Activated CD4-positive, CD25-positive, alpha-beta regulatory T cell treated with anti-CD3 and anti-CD28 coated beads, Interleukin-2, amount 50 U/mL, for 16 hours (primary cell): ENCODE measurements around the gene SNX22.

Source experiments
- DNase-seq: peaks from one replicate; pipeline ENCODE4 v3.0.0-alpha.2; 2020; ENCODE audit warnings: low read depth, low spot score

The SNX22 gene

GRCh38 chr15:64156652-64157331 lies 5.3 kb downstream of the SNX22 start:
- no peak for DNase-seq

DNA sequence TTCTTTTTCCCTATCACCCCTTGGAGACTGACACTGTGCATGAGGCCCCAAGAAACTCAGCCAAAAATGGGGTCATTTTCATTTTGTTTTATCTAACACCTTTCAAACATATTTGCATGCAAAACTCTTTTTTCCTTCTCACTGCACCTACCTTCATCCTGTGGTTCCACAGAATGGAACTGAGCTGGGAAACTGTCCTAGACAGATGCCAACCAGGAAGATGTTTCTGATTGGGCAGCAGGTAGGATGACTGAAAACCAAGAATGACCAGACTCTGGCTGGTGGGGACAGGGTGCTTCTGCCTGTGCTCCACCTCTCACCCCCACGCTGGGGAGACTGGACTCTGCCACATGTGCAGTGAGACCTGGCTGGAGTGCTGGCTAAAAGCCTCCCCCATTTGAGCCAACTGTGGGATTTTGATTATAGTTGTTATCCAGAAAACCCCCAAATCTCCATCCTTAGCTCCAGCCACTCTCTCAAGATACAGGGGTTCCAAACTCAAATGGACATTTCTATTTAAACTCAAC lies 6.1 kb downstream of the SNX22 start:
- no peak for DNase-seq

DNA sequence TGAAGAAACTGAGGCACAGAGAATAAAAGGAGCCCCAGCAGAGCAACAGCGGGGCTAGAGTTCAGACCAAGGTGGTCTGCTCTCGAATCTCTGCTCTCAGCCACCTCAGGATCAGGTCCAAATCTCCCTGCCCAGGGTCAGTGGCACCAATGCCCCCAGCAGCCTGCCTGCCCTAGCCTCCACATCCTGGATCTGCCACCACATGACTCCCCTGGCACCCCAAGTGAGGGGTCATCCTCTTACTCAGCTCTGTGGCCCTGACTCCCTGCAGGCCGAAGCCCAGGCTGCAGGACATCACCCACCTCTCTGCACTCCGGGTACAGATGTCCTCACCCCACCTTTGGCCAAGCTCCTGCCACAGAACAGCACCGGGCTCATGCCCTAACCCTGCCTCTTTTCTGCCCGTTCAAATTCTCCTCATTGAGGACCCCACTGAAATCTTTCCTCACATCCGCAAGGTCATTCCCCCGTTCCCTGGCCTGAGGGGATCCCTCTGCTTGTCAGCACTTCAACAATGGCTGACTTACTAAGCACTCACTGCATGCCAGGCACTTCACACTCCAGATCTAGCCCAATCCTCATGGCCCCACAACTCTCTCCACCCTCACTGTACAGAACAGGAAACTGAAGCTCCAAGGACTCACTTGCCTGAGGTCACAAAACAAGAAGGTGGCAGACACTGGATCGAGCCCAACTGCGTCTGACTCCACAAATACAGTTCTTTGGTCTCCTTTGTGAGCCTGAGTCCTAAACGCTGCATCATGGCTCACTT lies 7.0 kb downstream of the SNX22 start:
- no peak for DNase-seq

DNA sequence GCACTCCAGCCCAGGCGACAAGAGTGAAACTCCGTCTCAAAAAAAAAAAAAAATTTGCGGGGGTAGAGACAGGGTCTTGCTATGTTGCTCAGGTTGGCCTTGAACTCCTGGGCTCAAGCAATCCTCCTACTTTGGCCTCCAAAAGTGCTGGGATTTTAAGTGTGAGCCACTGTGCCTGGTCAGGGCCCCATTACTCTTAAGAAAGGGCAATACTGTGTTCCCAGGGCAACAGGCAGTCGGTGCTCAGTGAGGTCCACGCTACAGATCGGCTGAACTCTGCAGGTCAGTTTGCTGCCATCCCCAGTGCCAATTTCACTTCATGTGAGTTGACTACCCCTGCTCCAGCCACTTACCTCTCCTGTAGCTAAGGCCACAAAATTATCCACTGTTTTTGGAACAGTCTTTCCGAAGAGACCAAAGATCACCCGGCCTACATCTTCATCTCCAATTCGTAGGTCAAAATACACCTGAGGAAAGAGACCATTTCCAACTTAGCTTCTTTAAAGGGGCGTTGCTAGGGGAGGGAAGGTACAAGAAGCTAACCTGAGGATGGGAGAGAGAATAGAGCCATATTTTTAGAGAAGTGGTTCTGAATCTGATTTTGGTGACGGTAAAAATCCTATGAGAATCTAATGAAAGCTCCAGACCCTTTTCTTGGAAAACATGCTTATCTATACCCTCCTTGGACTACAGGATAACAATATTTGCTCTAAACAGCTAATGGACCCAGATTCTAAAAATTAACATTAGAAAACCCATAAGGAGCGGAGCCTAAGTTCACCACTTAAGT lies 10.4 kb downstream of the SNX22 start:
- no peak for DNase-seq

DNA sequence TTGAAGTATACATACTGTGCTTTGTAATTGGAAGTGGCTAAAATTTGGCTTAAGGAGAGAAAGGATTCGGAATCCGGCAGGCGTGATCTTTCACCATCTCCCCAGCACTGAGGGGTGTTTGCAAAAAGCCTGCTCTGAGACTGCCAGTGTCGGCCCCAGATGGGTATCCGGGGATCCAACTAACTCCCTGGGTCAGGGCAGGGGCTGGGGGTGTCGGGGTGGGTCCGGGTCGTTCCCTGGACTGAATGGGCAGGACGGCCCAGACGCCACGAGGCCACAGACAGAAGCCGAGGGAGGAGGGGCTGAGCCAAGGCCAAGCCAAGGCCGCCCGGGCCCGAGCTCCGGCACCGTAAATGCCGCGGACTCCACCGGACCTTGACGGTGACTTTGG lies 10.9 kb downstream of the SNX22 start:
- no peak for DNase-seq

DNA sequence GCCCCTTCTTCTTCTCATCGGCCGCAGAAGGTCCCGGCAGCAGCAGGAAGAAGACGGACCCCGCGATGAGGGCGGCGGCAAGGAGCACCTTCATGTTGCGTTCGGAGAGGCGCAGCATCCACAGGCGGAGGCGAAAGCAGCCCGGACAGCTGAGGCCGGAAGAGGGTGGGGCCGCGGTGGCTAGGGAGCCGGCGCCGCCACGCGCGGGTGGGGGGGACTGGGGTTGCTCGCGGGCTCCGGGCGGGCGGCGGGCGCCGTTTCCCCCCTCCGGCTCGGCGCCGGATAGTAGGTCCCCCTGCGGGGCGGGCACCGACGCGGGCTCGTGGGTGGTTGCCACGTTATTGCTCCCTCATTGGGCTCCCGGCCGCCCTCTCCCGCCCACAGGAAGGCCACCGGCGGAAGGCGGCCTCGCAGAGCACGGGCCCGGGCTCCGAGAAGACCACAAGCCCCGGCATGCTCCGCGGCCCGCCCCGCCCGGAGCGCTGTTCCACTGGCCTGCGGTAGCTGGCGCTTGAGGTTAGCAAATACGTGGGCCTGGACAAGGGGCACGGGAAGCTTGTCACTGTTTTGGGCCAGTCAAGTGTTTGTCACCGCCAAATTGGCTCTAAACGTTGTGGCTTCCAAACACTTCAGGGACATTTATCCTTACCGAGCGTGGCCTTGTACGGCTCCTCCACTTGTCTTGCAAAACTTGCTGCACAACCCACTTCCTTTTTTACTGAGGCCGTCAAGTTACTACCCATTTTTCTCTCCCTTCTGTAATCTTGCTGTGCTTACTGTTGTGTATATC lies 11.5 kb downstream of the SNX22 start, which contains the start of gene PPIB:
TSS of gene PPIB (minus strand) at position 154 of the 790 bp plus-strand sequence. CDS start at position 118, 36 bp downstream.
- DNase-seq: peak; percentile 95

DNA sequence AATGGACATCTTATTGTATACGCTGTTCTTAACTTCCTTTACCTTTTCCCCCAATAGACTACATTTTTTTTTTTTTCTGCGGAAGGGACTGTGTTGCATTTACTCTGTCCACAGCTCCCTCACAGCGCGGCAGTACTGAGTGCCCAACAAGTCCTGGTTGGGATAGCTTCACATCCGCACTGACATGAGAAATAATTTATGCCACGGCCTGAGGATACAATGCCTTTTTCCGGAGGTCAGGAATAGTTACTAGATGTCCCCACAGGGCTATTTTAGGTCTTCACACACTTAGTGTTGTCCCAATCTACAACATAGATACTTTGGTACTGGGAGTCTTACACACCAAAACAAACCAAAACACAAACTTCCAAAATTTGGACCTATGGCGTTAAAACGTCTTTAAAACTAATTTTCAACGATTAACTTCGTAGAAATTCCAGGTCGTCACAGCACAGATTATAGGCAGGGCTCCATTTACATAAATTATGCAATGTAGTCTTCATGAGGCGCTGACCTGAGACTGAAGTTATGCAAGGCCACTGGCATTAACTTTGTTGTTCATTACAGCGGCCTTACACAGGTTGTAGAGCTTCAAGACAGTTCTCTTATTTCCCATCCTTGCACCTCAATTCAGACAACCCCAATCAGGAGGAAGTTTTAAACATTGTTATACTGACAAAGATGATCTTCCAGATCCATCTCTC lies 12.3 kb downstream of the SNX22 start:
- no peak for DNase-seq

DNA sequence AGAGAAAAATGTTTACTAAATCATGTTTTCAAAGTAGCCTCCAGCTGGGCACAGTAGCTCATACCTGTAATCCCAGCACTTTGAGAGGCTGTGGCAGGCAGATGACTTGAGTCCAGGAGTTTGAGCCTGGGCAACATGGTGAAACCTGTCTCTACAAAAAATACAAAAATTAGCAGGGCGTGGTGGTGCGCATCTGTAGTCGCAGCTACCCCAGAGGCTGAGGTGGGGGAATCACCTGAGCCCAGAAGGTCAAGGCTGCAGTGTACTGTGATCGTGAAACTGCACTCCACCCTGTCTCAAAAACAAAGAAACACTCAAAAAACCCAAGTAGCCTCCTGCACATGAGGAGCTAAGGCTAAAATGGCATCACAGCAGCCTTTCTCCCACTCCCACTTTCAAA lies 12.9 kb downstream of the SNX22 start:
- no peak for DNase-seq

DNA sequence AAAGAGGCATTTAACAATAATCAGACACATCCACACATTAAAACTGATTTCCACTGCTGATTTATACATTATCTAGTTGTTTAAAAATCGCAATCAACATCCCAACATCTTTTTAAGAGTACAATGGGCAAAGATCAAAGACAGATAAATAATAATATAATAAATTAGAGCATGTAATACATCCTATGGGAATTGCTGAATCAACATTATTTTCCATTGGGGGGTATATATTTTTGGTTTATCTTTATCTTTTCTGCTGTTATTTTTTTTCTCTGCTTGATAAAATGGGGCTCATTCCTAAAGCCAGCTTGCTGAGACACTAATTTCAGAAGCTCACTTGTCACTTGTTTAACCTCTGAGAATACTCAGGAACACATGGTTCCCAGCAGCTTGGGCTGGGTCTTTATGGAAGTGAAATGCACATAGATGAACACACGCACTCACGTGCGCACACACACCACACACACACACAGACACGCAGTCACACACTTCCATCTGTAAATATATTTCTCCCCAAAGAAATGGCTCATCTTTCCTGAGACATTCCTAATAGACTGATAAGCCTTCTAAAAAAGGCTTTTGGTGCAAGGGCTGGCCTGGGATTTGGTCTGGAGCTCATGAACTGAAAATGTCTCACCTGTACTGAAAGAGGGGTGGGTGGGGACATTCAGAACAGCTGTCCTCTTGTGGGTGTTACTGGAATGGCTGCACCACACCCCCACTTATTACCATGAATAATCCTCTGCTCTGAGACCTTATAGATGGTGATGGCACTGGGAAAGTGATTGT lies 14.8 kb downstream of the SNX22 start:
- no peak for DNase-seq

DNA sequence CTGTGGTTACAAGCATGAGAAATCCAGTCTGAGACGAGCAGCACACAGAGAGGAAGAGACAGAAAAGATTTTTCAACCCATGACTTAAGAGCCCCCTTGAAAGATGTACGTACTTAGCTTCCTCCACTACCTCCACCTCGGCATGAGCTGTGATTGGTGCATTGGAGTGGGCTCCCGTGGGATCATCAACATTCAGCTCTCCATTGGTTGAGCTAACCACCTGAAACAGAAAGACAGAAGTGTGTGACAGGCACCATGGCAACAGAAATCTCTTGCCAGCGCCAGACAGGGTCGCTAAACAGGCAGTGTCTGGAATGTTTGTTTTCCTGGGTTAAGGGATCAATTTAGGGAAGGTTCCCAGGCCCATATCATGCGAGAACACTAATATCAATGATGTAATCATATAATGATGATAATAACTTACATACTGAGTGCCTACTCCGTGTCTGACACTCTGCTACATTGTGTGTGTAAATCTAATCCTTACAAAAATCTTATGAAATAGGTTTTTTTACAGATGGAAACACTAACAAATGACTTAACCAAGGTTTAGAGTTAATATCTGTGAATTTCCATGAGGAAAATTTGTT lies 28.8 kb downstream of the SNX22 start:
- no peak for DNase-seq

DNA sequence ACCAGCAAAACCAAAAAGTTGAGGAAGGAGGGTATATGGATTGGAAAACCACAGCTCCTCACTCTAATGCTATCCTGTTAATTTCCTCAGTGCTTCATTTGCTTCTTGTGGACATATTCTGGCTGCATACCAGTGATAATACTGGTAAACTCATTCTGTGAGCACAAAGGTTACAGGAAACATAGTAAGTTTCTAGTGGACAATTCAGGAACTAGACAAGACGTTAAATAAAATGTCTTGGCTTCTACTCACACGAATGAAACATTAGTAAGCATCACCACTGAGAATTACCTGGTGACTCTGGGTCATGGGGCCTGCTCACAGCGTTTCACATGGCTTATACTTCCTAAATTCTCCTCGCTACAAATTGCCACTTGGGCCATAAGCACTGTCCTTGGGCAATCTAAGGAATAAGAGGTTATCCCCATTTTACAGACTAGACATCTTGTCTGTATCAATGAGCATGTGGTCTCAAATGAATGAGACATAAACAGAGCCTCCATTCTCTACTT lies 31.4 kb downstream of the SNX22 start:
- DNase-seq: no peak

DNA sequence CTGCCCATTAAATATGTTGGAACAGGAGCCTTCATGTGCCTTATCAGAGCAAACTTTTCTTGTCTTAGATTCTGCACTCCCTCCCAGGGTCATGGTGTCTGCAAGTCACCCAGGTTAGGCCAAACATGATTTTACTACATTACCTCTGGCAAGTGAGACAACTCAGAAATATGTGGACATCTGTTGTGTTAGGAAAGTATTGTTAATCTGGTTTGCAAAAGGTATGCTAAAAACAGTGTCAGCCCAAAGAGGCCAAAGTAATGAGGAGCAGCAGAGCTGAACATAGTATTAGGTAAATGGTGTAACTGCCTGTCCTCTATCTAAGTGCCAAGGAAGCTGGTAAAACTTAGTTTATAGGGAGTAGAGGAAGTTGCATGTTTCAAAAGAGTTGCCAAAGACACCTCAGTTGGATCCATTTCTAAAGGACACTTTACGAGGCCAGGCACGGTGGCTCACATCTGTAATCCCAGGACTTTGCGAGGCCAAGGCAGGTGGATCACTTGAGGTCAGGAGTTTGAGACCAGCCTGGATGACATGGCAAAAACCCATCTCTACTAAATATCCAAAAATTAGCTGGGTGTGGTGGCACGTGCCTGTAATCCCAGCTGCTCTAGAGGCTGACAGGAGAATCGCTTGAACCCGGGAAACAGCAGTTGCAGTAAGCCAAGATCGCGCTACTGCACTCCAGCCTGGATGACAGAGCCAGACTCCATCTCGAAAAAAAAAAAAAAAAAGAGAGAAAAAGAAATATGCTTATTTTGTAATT lies 33.8 kb downstream of the SNX22 start:
- no peak for DNase-seq

- no peak for DNase-seq
Measured at GRCh38 chr15:64187396-64188191, 36.1 kb downstream of the SNX22 start.

DNA sequence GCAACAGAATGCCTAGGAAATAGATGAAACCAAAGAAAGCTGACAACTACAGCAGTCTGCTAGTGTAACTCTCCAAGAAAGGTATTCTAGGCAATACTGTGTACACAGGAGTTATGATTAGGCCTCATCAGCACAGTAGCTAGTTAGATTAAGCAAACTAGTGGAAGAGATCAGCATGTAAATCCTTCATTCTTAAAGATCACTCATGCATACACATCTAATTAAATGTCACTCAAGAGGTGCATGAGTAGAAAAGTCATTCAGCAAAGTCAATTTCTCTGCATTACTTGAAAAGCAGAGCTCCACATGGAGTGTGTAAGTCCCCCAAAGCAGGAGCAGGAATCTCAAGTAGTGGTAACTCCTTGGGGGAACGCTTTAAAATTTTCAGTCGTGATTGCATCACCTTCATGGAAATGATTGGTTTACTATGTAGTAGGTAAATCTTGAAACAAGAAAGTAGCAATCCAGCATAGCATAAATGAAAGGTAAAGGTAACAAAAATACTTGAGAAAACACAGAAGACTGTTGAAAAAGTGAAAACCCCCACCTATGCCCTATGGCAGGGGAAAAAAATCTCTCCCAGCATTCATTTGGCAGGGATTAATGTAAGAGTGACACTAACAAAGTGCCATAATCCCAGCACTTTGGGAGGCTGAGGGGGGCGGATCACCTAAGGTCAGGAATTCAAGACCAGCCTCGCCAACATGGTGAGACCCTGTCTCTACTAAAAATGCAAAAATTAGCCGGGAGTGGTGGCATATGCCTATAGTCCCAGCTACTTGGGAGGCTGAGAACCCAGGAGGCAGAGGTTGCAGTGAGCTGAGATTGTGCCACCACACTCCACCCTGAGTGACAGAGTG lies 40.7 kb downstream of the SNX22 start:
- no peak for DNase-seq

- DNase-seq: no peak
Measured at GRCh38 chr15:64193971-64194370, 42.4 kb downstream of the SNX22 start.

GRCh38 chr15:64197425-64197824 lies 45.9 kb downstream of the SNX22 start:
- DNase-seq: no peak

- DNase-seq: no peak
Measured at GRCh38 chr15:64205202-64205601, 53.7 kb downstream of the SNX22 start.
